Activated CD4-positive, alpha-beta memory T cell treated with anti-CD3 and anti-CD28 coated beads, Interleukin-2, amount 10 ng/mL, durations not matched to agents 7 days and 5 days (primary cell): ENCODE measurements around the gene CD84. TPM values are rescaled to one million over a fixed set of nuclear protein-coding genes. Genes with fewer than 3 reads are reported as not detected.
A peak's percentile ranks its signal among the peaks of the same experiment; 100 is the strongest.

Source experiments
- CTCF ChIA-PET: fragments of 350-600 bp; sonication (Branson Sonifier 250); formaldehyde crosslinking; loops from one replicate; lab custom pipeline; 2021; ENCODE audit warnings: antibody characterized with exemption, inconsistent platforms; lab: Charles Lee
- POLR2A ChIA-PET: fragments of 350-600 bp; sonication (Branson Sonifier 250); formaldehyde crosslinking; loops from one replicate; lab custom pipeline; 2021; ENCODE audit warnings: antibody characterized with exemption; lab: Charles Lee
- DNase-seq: peaks from one replicate; pipeline ENCODE4 v3.0.0-alpha.2; 2020
- H3K27ac Mint-ChIP-seq: one replicate; pipeline ENCODE4 v1.8.0; 2021; ENCODE audit warnings: mild to moderate bottlenecking, mixed read lengths
- H3K27me3 Mint-ChIP-seq: one replicate; pipeline ENCODE4 v1.8.0; 2021; ENCODE audit warnings: mixed read lengths
- H3K36me3 Mint-ChIP-seq: one replicate; pipeline ENCODE4 v1.8.0; 2021; ENCODE audit warnings: low read depth, mixed read lengths
- H3K4me1 Mint-ChIP-seq: one replicate; pipeline ENCODE4 v1.8.0; 2021; ENCODE audit warnings: mixed read lengths
- H3K4me3 Mint-ChIP-seq: one replicate; pipeline ENCODE4 v1.8.0; 2021; ENCODE audit warnings: mild to moderate bottlenecking, mixed read lengths
- H3K9me3 Mint-ChIP-seq: one replicate; pipeline ENCODE4 v1.8.0; 2021; ENCODE audit warnings: mixed read lengths
- total RNA-seq, 2 experiments: library from RNA; stranded (reverse); gene quantifications; one replicate each; pipeline ENCODE4 v1.2.3, GENCODE V29; 2021

Gene CD84
- total RNA-seq, 2 experiments from 2014 or later = 21.6 to 23.3 TPM

GRCh38 chr1:160621633-160622413 is 42.5 kb upstream of the CD84 start:
- DNase-seq = no peak
- CTCF ChIA-PET = interaction anchor here (0.8 to 3.9 kb wide), 9 partner anchors 8 to 146 kb away, joined by 3 to 16 read pairs (median 8); partner anchors contain the start of gene SLAMF1
- no peaks in the 10 kb centered on the region for H3K27me3 Mint-ChIP-seq
- peaks cover 89% of the 10 kb centered on the region for H3K36me3 Mint-ChIP-seq
- POLR2A ChIA-PET = interaction anchor here (0.6 to 15.6 kb wide), 16 partner anchors 10 to 424 kb away, joined by 3 to 362 read pairs (median 6); partner anchors contain the start of genes CD48, DCAF8 and SLAMF1
- peaks cover 86% of the 10 kb centered on the region for H3K4me1 Mint-ChIP-seq
- H3K27ac Mint-ChIP-seq = peak overlapping the region; percentile 99
- peak overlapping the region; percentile 22 for H3K4me3 Mint-ChIP-seq
- peaks cover 5% of the 10 kb centered on the region for H3K9me3 Mint-ChIP-seq

- ChIA-PET POLR2A (interaction anchor here (0.6 to 15.6 kb wide), 11 partner anchors 8 to 64 kb away, joined by 3 to 362 read pairs (median 9); partner anchors contain the start of gene SLAMF1), CTCF (interaction anchor here (0.8 to 3.9 kb wide), 9 partner anchors 8 to 61 kb away, joined by 3 to 23 read pairs (median 12); partner anchors contain the start of gene SLAMF1)
- DNase-seq = no peak
- no peaks in the 10 kb centered on the region for H3K27me3 Mint-ChIP-seq
- H3K36me3 Mint-ChIP-seq = peaks cover 89% of the 10 kb centered on the region
- H3K9me3 Mint-ChIP-seq = peaks cover 5% of the 10 kb centered on the region
- peak overlapping the region; percentile 22 for H3K4me3 Mint-ChIP-seq
- H3K27ac Mint-ChIP-seq = peak overlapping the region; percentile 99
- peaks cover 82% of the 10 kb centered on the region for H3K4me1 Mint-ChIP-seq
These were observed 41.8 kb upstream of the CD84 start for GRCh38 chr1:160620942-160621632.

GRCh38 chr1:160619742-160620277 is 40.5 kb upstream of the CD84 start:
- no peak for DNase-seq
- Mint-ChIP-seq H3K27ac (peak overlapping the region; percentile 44), H3K4me1 (peaks cover 77% of the 10 kb centered on the region), H3K36me3 (peaks cover 88% of the 10 kb centered on the region), H3K4me3 (no peak overlapping the region), H3K9me3 (peaks cover 5% of the 10 kb centered on the region), H3K27me3 (no peaks in the 10 kb centered on the region)
- ChIA-PET CTCF (interaction anchor here (0.6 to 3.8 kb wide), 17 partner anchors 9 to 191 kb away, joined by 3 to 23 read pairs (median 4); partner anchors contain the start of gene SLAMF1), POLR2A (interaction anchor here (1.0 to 15.6 kb wide), 10 partner anchors 10 to 86 kb away, joined by 3 to 362 read pairs (median 6); partner anchors contain the start of gene SLAMF1)

- DNase-seq = no peak
- POLR2A ChIA-PET = interaction anchor here (1.0 to 15.6 kb wide), 13 partner anchors 9 to 90 kb away, joined by 3 to 362 read pairs (median 6); partner anchors contain the start of gene SLAMF1
- H3K27me3 Mint-ChIP-seq = no peaks in the 10 kb centered on the region
- H3K9me3 Mint-ChIP-seq = peaks cover 5% of the 10 kb centered on the region
- H3K4me1 Mint-ChIP-seq = peaks cover 75% of the 10 kb centered on the region
- CTCF ChIA-PET = interaction anchor here (0.8 to 3.8 kb wide), 20 partner anchors 8 to 190 kb away, joined by 3 to 23 read pairs (median 4); partner anchors contain the start of gene SLAMF1
- peaks cover 86% of the 10 kb centered on the region for H3K36me3 Mint-ChIP-seq
- H3K27ac Mint-ChIP-seq = peak overlapping the region; percentile 48
- no peak overlapping the region for H3K4me3 Mint-ChIP-seq
These were observed 39.5 kb upstream of the CD84 start for GRCh38 chr1:160618763-160619274.

- Mint-ChIP-seq H3K4me3 (no peak overlapping the region), H3K27ac (peak overlapping the region; percentile 63), H3K4me1 (peaks cover 74% of the 10 kb centered on the region), H3K9me3 (peaks cover 5% of the 10 kb centered on the region), H3K27me3 (no peaks in the 10 kb centered on the region), H3K36me3 (peaks cover 86% of the 10 kb centered on the region)
- CTCF ChIA-PET = interaction anchor here (0.8 to 3.8 kb wide), 17 partner anchors 9 to 190 kb away, joined by 3 to 23 read pairs (median 5); partner anchors contain the start of gene SLAMF1
- POLR2A ChIA-PET = interaction anchor here (1.0 to 15.6 kb wide), 13 partner anchors 9 to 93 kb away, joined by 3 to 362 read pairs (median 6); partner anchors contain the start of genes CD48 and SLAMF1
- DNase-seq = no peak
These were observed 39.0 kb upstream of the CD84 start for GRCh38 chr1:160618327-160618726.

GRCh38 chr1:160615660-160616059 is 36.4 kb upstream of the CD84 start:
- Mint-ChIP-seq H3K36me3 (peaks cover 82% of the 10 kb centered on the region), H3K4me1 (peaks cover 64% of the 10 kb centered on the region), H3K27ac (peak overlapping the region; percentile 43), H3K9me3 (peaks cover 5% of the 10 kb centered on the region), H3K4me3 (no peak overlapping the region), H3K27me3 (no peaks in the 10 kb centered on the region)
- no peak for DNase-seq
- ChIA-PET CTCF (interaction anchor here (1.5 kb wide), 1 partner anchor 187 kb away, joined by 3 read pairs; no protein-coding TSS in a partner anchor), POLR2A (interaction anchor here (1.0 kb wide), 1 partner anchor 9 kb away, joined by 3 read pairs; no protein-coding TSS in a partner anchor)

GRCh38 chr1:160614410-160614809 is 35.1 kb upstream of the CD84 start:
- peaks cover 84% of the 10 kb centered on the region for H3K36me3 Mint-ChIP-seq
- POLR2A ChIA-PET = interaction anchor here (0.9 to 3.0 kb wide), 5 partner anchors 26 to 345 kb away, joined by 3 to 8 read pairs (median 3); partner anchors contain the start of gene SLAMF1
- H3K4me3 Mint-ChIP-seq = no peak overlapping the region
- CTCF ChIA-PET = interaction anchor here (1.0 to 1.6 kb wide), 3 partner anchors 8 to 186 kb away, joined by 3 to 6 read pairs (median 3); no protein-coding TSS in a partner anchor
- H3K27me3 Mint-ChIP-seq = no peaks in the 10 kb centered on the region
- no peak overlapping the region for H3K27ac Mint-ChIP-seq
- H3K4me1 Mint-ChIP-seq = peaks cover 65% of the 10 kb centered on the region
- no peak for DNase-seq
- H3K9me3 Mint-ChIP-seq = peaks cover 5% of the 10 kb centered on the region

GRCh38 chr1:160612613-160613218 is 33.4 kb upstream of the CD84 start:
- no peak overlapping the region for H3K4me3 Mint-ChIP-seq
- CTCF ChIA-PET = interaction anchor here (0.9 to 8.5 kb wide), 4 partner anchors 62 to 182 kb away, joined by 3 to 81 read pairs (median 3); no protein-coding TSS in a partner anchor
- no peak for DNase-seq
- POLR2A ChIA-PET = interaction anchor here (0.8 to 3.0 kb wide), 6 partner anchors 10 to 89 kb away, joined by 3 to 9 read pairs (median 4); partner anchors contain the start of genes SLAMF1 and SLAMF6
- H3K27ac Mint-ChIP-seq = no peak overlapping the region
- no peaks in the 10 kb centered on the region for H3K27me3 Mint-ChIP-seq
- H3K4me1 Mint-ChIP-seq = peaks cover 67% of the 10 kb centered on the region
- no peaks in the 10 kb centered on the region for H3K9me3 Mint-ChIP-seq
- peaks cover 85% of the 10 kb centered on the region for H3K36me3 Mint-ChIP-seq

- Mint-ChIP-seq H3K4me1 (peaks cover 77% of the 10 kb centered on the region), H3K36me3 (peaks cover 79% of the 10 kb centered on the region), H3K4me3 (no peak overlapping the region), H3K27ac (peak overlapping the region; percentile 72), H3K27me3 (no peaks in the 10 kb centered on the region), H3K9me3 (no peaks in the 10 kb centered on the region)
- ChIA-PET CTCF (interaction anchor here (0.6 to 8.5 kb wide), 6 partner anchors 35 to 180 kb away, joined by 3 to 81 read pairs (median 3); no protein-coding TSS in a partner anchor), POLR2A (interaction anchor here (0.7 to 3.5 kb wide), 10 partner anchors 8 to 70 kb away, joined by 3 to 28 read pairs (median 4); partner anchors contain the start of gene SLAMF1)
- no peak for DNase-seq
These were observed 31.4 kb upstream of the CD84 start for GRCh38 chr1:160610569-160611242.

- Mint-ChIP-seq H3K4me1 (peaks cover 72% of the 10 kb centered on the region), H3K27ac (peak overlapping the region; percentile 58), H3K36me3 (peaks cover 80% of the 10 kb centered on the region), H3K4me3 (no peak overlapping the region), H3K27me3 (no peaks in the 10 kb centered on the region), H3K9me3 (peaks cover 12% of the 10 kb centered on the region)
- POLR2A ChIA-PET = interaction anchor here (0.7 to 3.5 kb wide), 11 partner anchors 10 to 357 kb away, joined by 3 to 28 read pairs (median 4); partner anchors contain the start of gene SLAMF6
- no peak for DNase-seq
- CTCF ChIA-PET = interaction anchor here (0.6 to 8.5 kb wide), 12 partner anchors 9 to 381 kb away, joined by 3 to 81 read pairs (median 4); no protein-coding TSS in a partner anchor
These were observed 29.6 kb upstream of the CD84 start for GRCh38 chr1:160608941-160609340.
